ENCODE results near the gene DIP2B. TPM values are rescaled to one million over a fixed set of nuclear protein-coding genes. Genes with fewer than 3 reads are reported as not detected.

DIP2B gene
- total and polyA plus RNA-seq, 2 donors (not counting 1 experiment from before 2014, with no cell fraction given): 12.6 to 21.0 TPM

DNA sequence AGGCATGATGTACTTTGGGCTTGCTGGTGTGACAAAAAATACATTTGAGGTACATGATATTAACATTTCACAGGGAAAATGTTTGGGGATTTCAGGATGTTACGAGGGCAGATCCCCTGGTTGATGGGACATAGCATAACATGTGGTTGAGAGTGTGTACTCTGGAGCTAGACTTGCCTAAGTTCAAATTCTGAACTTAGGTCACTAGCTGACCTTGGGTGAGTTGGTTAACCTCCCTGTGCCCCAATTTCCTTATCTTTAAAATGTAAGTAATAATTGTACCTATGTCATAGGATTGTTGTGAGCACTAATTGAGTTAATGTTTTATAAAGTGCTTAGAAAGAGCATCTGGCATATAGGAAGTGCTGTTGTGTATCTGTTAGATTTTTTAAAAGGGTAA is 194.4 kb downstream of the DIP2B start:
- Histone ChIP-seq H3K79me2 (ENCODE audit: control insufficient read depth, insufficient read depth, low read length) (no peaks in the 10 kb centered on the region), H3K9me3 (ENCODE audit: control insufficient read depth, insufficient read depth, low read depth, low read length) (no peaks in the 10 kb centered on the region), H3K4me1 (ENCODE audit: control insufficient read depth, extremely low read depth, insufficient read depth, low read length) (no peaks in the 10 kb centered on the region), H4K20me1 (ENCODE audit: control insufficient read depth, extremely low read depth, insufficient read depth, low read length) (no peaks in the 10 kb centered on the region), H3K4me3 (replicated peaks in 1 of 4; ENCODE audit: control extremely low read depth in 1 of 4, insufficient read depth in 1 of 4, low read depth in 3 of 4, low read length in 4 of 4) (no peak overlapping the region), H3K4me2 (ENCODE audit: extremely low read depth, insufficient read depth, low read length) (no peak overlapping the region), H3K27me3 (ENCODE audit: control insufficient read depth, insufficient read depth, low read length) (no peaks in the 10 kb centered on the region), H2AFZ (ENCODE audit: low read length) (no peak overlapping the region), H3K9ac (ENCODE audit: insufficient read depth, low read length) (no peak overlapping the region), H3K36me3 (ENCODE audit: control insufficient read depth, insufficient read depth, low read length) (peaks cover 5% of the 10 kb centered on the region), H3K27ac (ENCODE audit: insufficient read depth, low read length) (no peak overlapping the region)
- no peak for DNase-seq (ENCODE audit: low read depth in 2 of 2)
- TF ChIP-seq CTCF (conservative IDR thresholded peaks at IDR 0.05 in 1 of 2, IDR thresholded peaks at IDR 0.05 in 1 of 2; ENCODE audit: low read depth in 1 of 2, low read length in 2 of 2) (no peak), EZH2 (IDR thresholded peaks at IDR 0.05; ENCODE audit: low read length, missing control alignments) (no peak)

DNA sequence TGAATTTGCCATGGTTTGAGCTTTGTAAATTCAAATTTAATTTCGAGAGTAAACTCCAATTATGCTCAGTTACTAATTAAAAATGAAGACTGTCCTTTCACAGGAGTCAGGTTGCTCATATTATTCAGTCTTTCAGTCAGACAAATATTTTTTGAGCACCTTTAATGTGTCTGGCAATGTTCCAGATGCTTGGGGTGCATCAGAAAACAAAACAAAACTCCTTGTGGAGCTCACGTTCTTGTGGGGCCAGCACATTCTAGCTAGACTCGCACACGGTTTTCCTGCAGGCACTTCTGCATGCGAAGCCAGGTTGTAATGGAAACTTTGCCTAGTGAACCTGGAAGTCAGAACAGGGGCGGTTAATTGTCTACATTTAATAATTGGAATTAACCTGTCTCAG is 195.2 kb downstream of the DIP2B start:
- no peaks in the 10 kb centered on the region for H3K4me1 ChIP-seq (ENCODE audit: control insufficient read depth, extremely low read depth, insufficient read depth, low read length)
- no peak overlapping the region for H3K27ac ChIP-seq (ENCODE audit: insufficient read depth, low read length)
- no peaks in the 10 kb centered on the region for H4K20me1 ChIP-seq (ENCODE audit: control insufficient read depth, extremely low read depth, insufficient read depth, low read length)
- no peaks in the 10 kb centered on the region for H3K79me2 ChIP-seq (ENCODE audit: control insufficient read depth, insufficient read depth, low read length)
- no peak overlapping the region for H2AFZ ChIP-seq (ENCODE audit: low read length)
- no peak overlapping the region for H3K4me2 ChIP-seq (ENCODE audit: extremely low read depth, insufficient read depth, low read length)
- no peaks in the 10 kb centered on the region for H3K27me3 ChIP-seq (ENCODE audit: control insufficient read depth, insufficient read depth, low read length)
- H3K9ac ChIP-seq (ENCODE audit: insufficient read depth, low read length): no peak overlapping the region
- peaks cover 5% of the 10 kb centered on the region for H3K36me3 ChIP-seq (ENCODE audit: control insufficient read depth, insufficient read depth, low read length)
- TF ChIP-seq EZH2 (IDR thresholded peaks at IDR 0.05; ENCODE audit: low read length, missing control alignments): no peak
- no peak for TF ChIP-seq CTCF (conservative IDR thresholded peaks at IDR 0.05 in 1 of 2, IDR thresholded peaks at IDR 0.05 in 1 of 2; ENCODE audit: low read depth in 1 of 2, low read length in 2 of 2)
- H3K9me3 ChIP-seq (ENCODE audit: control insufficient read depth, insufficient read depth, low read depth, low read length): no peaks in the 10 kb centered on the region
- no peak for DNase-seq (ENCODE audit: low read depth in 2 of 2)
- no peak overlapping the region for H3K4me3 ChIP-seq (replicated peaks in 1 of 4; ENCODE audit: control extremely low read depth in 1 of 4, insufficient read depth in 1 of 4, low read depth in 3 of 4, low read length in 4 of 4)

- Histone ChIP-seq H3K36me3 (ENCODE audit: control insufficient read depth, insufficient read depth, low read length) (peaks cover 2% of the 10 kb centered on the region), H3K9me3 (ENCODE audit: control insufficient read depth, insufficient read depth, low read depth, low read length) (no peaks in the 10 kb centered on the region)
- no peak for DNase-seq (ENCODE audit: low read depth in 2 of 2)
Observed at GRCh38 chr12:50706606-50707005, 201.8 kb downstream of the DIP2B start.

More at GRCh38 chr12:50706606-50707005, 201.8 kb downstream of the DIP2B start:
- H3K27ac ChIP-seq (ENCODE audit: insufficient read depth, low read length): no peak overlapping the region
- H3K27me3 ChIP-seq (ENCODE audit: control insufficient read depth, insufficient read depth, low read length): no peaks in the 10 kb centered on the region
- H3K4me2 ChIP-seq (ENCODE audit: extremely low read depth, insufficient read depth, low read length): no peak overlapping the region
- no peak overlapping the region for H3K4me3 ChIP-seq (replicated peaks in 1 of 4; ENCODE audit: control extremely low read depth in 1 of 4, insufficient read depth in 1 of 4, low read depth in 3 of 4, low read length in 4 of 4)
- H4K20me1 ChIP-seq (ENCODE audit: control insufficient read depth, extremely low read depth, insufficient read depth, low read length): no peaks in the 10 kb centered on the region
- TF ChIP-seq EZH2 (IDR thresholded peaks at IDR 0.05; ENCODE audit: low read length, missing control alignments): no peak
- TF ChIP-seq CTCF (conservative IDR thresholded peaks at IDR 0.05 in 1 of 2, IDR thresholded peaks at IDR 0.05 in 1 of 2; ENCODE audit: low read depth in 1 of 2, low read length in 2 of 2): no peak
- H2AFZ ChIP-seq (ENCODE audit: low read length): no peak overlapping the region
- H3K9ac ChIP-seq (ENCODE audit: insufficient read depth, low read length): no peak overlapping the region
- H3K79me2 ChIP-seq (ENCODE audit: control insufficient read depth, insufficient read depth, low read length): no peaks in the 10 kb centered on the region
- H3K4me1 ChIP-seq (ENCODE audit: control insufficient read depth, extremely low read depth, insufficient read depth, low read length): no peaks in the 10 kb centered on the region
